HG02970 (cell line): ENCODE data around the gene BDKRB1.

Experiments
- ATAC-seq: cut with Tn5 transposase; IDR thresholded peaks from one replicate; pipeline ENCODE4 v1.9.1; 2021; ENCODE audit warnings: mild to moderate bottlenecking, moderate library complexity, moderate number of reproducible peaks; ENCODE audit not compliant: unreplicated experiment, low FRiP score

Gene BDKRB1

DNA sequence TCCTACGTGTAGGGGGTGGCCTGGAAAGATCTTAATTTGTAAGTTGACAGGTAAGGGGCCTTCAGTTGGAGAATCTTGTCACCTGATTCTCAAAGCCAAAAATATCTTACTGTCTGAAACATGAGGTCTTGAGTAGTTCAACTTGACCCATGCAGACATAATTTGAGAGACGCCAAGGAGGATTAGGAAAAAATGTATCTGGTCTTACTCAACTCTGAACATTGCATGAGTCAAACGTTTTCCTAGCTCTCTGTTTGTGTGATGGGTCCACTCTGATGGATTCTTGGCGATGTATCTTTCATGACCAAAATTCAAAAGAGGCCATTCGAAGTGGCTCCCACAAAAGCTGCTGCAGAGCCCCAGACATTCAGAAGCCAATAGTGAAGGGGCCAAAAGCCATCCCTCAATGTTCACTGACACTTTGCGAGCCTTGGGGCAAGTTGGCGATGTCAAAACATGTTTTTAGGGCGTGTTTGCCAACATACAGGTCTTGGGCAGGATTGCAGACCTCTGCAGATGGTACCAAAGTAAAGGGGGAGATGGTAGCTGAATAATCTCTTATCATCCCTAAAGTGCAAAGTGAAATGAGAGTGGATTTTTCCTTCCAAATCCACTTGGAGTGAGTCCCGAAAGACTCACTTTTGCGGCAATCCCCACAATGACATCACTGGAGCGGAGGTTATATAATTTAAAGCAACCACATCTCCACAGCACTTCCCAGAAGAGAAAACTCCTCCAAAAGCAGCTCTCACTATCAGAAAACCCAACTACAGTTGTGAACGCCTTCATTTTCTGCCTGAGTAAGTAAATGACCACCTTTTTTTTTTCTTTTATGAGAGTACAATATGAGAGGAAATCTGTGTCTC is at the start of gene BDKRB1:
Gene BDKRB1, plus strand, starts transcription at position 710 of the 866 bp plus-strand sequence. CDS start 7,473 bp downstream, outside the sequence.
- no peak for ATAC-seq

DNA sequence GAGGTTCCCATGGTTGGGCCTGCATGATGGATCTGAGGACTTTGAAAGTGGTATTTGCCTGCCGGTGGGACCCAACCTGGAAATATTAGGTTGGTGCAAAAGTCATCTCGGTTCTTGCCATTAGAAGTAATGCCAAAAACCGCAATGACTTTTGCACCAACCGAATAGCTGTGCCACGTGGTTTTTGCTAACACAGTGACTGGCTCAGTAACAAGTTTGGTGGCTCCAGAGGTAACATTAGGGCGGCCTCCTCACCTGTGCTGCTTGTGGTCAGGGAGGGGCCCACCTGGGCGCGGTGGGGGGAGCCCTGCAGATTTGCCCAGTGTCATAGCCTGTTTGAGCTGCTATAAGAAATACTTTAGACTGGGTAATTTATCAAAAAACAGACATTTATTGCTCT is 49.5 kb upstream of the BDKRB1 start:
- ATAC-seq, result no peak

DNA sequence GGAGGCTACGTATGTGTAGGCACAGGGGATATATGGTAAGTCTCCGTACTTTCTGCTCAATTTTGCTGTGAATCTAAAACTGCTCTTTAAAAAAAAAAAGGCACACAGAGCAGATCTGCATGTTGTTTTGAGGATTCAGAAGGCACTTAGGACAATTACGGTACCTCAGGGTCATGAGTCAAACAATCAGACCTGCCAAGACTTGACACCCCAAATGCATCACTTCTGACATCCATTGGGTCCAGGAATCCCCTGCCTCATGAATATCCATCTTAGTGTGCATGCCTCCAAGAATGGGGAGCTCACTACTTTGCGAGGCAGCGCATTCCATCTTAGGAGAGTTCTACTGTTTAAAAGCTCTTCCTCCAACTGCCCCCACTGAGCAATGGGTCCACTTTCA is 48.3 kb upstream of the BDKRB1 start:
- ATAC-seq, result no peak

DNA sequence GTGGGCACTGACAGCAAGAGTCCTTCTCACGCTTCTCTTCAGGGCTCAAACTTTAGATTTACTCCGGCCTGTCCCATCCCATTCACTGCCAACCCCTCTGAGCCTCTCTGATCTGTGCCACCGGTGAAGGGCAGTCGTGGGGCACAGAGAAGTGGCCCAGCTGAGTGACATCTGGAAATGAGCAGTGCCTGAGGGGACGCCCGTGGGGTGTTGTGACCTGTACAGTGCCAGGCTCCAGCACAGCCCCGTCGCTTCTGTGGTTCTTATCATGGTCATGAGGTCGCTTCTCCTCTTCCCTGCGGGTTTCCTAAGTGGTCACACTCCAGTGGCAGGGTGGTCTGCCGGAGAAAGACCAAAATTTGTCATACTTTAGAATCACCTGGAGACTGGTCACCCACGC is 47.3 kb upstream of the BDKRB1 start:
- no peak for ATAC-seq

DNA sequence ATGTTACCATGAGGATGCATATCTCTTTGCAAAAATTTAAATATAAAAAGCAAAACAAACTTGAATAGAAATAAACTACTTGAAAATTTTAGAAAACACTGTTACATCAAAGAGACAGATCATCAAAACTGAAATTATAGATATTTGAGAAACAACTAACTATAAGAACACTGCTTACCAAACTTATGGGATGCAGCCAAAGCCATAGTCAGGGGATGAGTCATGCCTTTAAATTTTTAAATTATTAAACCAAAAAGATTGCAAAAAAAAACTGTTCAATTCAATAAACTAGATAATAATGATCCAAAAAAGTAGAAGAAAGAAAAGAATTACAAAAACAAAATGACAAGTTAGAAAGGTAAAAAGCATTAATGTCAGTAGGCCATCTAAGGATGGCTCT is 43.9 kb upstream of the BDKRB1 start:
- no peak for ATAC-seq

DNA sequence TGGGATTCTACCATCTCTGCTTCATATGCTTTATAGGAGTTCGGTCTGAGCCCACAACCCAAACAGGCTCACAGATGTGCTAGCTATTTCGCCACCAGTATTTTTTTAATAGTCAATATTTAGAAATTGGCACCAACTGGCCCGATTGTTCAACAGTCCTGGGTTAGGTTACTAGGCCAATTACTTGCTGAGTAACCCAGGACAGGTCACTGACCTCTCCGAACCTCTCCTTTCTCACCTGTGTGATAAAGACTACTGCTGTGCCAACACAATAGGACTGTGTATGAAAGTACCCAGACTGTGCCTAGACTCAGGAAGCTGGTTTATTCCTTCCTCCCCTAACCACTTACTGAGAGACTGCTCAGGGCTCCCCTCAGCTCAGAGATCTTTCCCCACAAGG is 43.1 kb upstream of the BDKRB1 start:
- no peak for ATAC-seq

DNA sequence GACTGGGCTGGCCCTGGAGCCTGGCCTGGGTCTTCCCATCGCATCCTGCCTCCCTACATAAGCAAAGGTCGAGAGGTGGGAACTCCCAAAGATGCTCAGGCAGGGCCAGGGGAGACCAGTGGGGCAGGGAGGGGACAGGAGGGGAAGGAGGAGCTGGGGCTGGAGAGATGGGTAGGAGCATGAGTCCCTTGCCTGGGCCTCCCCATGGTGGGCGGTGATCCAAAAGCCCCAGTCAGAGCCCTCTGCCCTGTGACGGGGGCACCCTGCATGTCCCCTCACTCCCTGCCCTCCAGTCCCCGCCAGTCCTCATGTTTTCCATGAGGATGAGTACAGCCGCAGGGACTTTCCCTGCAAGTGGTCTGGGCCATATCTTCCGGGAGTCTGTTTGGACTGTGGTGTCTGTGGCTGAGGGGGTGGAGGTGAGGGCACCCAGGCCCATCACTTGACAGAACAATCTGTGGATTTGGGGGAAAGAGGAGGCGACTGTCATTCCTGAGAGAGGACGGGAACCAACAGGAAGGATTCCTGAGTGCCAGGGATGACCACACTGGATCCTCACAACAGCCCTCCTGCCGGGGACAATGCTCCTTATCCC is 42.0 kb upstream of the BDKRB1 start:
- no peak for ATAC-seq

DNA sequence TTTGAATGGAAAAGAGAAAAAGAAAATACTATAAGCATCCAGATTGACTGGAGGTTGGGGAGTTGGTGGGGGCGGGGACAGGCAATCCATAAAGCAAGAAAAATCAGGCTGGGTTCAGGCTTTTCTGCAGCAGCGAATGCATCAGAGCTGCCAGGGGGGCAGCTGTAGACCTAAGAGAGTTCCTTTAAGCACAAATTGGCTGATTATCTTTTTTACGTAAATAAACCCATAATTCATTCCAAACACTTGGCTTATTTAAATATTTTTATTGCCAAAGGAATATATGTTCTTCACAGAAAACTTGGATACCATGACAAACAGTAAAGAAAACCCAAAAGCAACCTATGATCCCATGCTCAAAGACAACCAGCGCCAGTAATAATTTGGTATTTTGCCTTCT is 41.2 kb upstream of the BDKRB1 start:
- ATAC-seq, result no peak

DNA sequence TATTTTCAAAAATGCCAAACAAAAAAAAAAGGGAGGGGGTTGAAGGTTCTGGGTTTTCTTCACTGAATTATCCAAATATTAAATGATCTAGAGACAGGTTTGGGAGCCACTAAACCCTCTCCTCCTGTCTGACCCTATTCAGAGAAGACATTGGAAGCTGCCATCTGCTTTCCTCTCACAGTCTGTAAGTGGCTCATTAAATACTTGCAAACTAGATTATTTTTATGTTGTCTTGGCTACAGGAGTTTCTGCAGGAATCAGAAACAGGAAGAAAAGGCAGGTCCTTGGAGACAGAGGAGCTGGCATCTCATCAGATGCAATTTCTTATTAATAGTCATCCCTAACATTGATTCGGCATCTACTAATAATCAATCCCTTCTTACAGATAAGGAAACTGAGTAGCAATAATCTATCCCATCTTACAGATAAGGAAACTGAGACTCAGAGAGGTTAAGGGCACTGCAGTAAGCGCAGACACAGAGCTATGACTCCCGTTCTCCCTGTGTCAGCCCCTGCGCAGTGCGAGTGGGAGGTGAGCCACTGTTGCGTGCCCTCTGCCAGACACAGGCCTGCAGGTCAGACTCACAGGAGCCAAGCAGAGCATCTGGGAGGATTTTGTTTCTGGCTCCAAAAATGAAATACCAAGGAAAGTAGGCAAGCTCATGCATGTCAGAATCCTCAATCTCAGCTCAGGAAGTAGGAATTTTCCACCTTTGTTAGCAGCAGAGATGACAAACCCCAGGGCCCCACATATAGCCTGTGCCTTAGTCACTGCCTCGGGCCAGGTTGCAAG is 40.4 kb upstream of the BDKRB1 start:
- ATAC-seq, result no peak

DNA sequence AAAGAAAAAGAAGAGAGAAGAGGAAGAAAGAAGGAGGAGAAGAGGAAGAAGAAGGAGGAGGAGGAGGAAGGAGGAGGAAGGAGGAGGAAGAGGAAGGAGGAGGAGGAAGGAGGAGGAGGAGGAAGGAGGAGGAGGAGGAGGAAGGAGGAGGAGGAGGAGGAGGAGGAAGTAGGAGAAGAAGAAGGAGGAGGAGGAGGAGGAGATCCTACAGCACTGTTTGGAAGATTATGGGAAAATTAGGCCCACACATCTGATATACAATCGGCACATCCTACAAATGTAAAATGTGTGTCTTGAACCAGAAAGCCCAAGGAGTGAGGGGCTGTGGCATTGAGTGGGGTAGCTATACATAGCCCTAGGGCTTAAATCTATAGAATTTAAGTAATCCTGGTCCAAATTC is 39.4 kb upstream of the BDKRB1 start:
- ATAC-seq, result no peak

DNA sequence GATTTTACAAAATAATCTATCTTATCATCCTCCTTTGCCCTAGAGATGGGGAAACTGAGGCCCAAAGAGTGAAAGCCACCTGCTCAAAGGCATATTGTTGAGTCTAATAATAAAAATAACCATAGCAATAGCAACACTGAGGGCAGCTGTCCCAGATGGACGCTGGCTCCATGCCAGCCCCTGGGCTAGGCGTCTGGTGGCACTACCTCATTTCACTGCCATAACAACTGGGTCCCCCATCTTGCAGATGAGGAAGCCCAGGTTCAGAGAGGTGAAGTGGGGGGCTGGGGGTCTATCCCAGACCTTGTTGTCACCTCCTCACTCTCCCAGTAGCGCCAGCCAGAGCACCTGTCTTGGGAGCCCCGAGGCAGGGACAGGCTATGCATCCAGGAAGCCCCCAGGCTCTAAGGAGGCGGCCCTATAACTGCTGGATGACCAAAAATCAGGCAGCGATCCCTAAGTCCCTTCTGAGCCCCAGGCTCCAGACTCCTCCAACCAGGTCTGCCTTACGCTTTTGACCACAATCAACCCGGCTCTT is 38.6 kb upstream of the BDKRB1 start:
- no peak for ATAC-seq

DNA sequence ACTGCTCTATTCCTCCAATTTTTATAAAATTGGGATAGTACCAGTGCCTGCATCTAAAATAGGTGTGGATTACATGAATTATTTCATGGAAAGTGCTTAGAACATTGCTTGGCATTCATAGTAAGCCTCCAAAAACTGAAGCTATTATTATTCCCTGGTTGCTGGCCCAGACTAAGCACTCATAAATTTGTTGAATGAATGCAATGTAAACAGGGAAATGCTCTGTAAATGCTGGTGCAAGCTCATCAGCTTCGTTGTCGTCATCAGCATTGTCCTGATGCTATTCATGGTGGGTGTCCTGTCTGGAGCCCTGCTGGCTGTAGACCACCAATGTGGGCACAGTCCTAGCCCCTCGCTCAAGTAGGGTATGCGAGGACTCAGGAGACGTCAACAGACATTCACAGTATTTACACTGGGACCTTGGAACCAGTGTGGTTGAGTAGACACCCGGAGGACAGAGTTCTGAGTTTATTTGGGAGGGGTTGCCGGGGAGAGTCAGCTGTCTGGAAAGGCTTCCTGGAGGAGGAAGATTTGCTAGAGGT is 34.8 kb upstream of the BDKRB1 start:
- ATAC-seq, result no peak

DNA sequence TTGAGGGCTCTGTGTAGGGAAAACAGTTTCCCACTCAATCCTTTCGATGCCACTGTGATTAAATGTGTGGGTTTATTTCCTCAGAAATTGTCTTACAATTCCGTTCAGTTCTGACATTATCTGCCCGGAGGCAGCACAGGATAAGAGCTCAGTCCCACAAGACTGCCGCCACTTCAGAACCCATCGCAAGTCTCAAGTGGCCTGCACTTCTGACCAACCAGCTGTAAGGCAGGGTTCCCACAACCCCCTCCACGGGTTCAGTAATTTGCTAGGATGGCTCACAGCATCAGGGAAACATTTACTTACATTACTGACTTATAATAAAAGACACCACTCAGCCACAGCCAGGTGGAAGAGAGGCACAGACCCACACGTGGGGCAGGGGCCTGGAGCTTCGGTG is 34.2 kb upstream of the BDKRB1 start:
- no peak for ATAC-seq

DNA sequence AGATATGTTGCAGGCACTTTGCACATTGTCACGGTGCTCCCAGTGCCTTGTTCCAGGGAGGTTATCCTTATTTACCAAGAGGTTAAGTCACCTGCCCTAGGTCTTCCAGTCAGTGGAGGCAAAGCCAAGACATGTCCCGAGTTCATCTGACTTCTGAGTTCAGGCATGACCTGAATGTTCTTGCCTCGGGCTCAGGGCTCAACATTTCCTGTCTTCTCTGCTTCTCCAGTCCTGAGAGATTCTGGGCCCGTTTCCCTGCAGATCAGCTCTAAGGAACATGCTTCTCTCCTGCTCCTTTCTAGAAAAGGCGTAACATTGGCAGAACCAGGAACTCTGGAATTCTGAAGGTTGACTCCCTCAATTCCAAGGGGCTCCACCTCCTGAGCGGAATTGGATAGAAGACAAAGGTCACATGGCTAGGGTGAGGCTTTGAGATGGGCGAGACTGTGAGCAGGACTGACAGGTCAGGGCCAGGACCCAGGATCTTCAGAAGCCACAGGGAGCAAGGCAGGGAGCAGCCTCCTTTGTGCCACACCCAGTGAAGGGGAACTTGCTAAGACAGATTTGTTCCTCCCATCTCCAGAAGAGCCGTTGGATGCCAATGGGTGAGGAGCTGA is 31.4 kb upstream of the BDKRB1 start:
- ATAC-seq, result no peak

DNA sequence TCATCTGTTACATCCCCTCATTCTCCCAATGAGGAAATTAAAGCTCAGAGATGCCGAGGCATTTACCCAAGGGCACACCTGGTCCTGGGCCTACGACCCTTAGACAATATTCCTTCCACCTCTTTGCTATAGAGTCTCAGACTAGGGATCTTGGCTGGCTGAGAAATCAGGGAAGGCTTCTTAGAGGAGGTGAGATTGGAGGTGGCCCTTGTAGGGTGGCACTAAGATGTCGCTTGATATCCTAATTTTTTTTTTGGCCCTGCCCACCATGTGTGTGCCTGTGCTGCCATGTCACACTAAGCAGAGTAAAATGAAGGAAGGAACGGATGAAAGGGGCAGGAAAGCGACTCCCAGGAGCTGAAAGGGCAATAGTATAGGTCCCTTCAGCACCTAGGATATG is 30.8 kb upstream of the BDKRB1 start:
- no peak for ATAC-seq

DNA sequence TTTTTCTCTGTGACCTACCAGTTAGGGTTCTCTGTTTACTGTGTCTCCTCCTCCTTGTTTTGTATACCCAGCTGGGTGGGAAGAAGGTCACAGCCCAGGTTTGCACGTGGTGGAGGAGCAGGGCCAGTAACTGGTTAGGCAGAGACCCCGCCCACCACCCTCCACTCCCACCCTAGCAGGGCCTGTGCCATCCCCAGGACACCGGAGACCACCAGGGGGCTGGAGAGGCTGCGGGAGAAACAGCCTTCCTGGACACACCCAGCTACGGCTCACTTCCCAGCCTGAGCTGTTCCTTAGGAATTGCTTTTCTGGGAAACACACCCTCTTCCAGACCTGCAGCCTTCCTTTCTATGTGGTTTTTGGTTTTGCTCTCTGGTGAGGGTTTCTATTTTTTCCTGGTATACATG is 30.3 kb upstream of the BDKRB1 start:
- no peak for ATAC-seq

DNA sequence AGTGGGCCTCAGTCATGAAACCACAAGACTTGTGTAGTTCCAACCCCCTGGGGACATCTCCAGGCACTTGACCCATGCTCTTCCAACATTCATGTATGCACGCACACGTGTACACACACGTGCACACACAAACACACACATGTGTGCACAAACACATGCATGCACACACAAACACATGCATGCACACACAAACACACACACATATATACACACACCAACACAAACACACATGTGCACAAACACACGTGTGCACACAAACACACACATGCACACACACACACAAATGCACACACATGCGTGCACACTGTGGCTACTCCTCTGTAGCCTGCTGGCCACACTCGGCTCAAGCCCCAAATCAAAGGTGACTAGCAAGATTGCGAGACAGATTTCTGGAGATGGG is 28.6 kb upstream of the BDKRB1 start:
- ATAC-seq, result no peak

DNA sequence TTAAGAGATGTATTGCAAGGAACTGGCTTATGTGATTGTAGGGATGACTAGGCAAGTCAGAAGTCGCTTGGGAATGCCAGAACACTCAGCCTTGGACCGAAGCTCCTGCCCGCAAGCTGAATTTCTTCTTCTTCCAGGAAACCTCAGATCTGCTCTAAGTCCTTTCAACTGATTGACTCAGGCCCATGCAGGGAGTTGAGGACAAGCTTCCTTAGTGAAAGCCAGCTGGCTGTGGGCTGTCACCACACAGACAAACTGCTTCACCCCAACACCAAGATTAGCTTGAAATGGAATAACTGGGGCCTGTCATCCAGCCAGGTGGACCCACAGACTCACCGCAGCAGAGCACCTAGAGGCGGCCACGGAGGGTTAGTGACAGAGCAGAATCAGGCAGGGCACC is 26.7 kb upstream of the BDKRB1 start:
- ATAC-seq, result no peak

DNA sequence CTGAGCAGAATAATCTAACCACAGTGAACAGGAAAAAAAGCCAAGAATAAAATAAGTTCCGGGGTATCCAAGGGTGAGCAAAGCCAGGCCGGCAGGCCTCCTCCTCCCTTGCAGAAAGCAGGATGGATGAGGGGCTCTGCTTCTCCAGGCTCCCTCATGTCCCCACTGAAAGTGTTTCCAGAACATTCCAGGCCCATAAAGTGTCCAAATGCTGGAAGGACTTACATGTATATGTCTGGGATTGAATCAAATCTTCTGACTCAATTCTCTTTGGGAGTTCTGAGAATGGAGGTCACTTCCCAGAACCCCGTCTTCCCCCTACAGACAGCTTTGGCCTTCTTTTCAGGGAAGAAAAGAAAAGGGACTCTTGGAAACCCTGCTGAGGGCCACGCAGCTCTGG is 25.0 kb upstream of the BDKRB1 start:
- no peak for ATAC-seq

DNA sequence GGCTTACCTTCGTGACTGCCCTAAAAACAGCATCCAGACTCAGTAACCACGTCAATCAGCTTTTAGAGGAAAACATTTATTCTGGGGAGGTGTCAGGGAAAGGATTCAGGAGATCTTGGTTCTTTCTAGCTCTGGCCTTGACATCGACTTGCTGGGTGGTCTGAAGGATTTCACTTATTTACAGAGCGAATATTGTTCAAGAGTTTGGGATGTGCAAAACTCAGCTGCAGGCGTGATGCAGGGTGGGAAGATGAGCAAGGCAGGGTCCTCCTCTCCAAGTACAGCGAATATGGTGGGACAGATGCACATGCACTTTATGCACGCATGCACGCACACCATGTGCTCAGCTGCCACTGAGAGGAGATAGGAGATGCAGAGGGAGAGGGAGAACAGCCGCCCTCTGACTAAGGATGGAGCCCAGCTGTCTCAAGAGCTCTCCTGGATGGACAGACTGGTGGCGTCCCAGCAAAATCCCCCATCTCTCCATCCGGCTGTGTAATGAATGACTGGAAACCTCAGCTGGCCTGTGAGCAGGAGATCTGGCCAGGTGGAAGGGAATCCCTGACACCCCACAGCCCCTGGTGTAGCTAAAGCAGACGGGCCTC is 24.4 kb upstream of the BDKRB1 start:
- ATAC-seq, result no peak
